AG09319 (cell line): ENCODE measurements around the gene FAM20C.

ENCODE experiments used
- DNase-seq: peaks from one replicate; pipeline ENCODE4 v3.0.0-alpha.2; 2010; ENCODE audit warnings: low read depth; ENCODE audit errors: extremely low read depth
- CTCF ChIP-seq: IDR thresholded peaks from 2 replicates; pipeline ENCODE4 v1.5.1; 2011; ENCODE audit warnings: low read depth, mild to moderate bottlenecking, inconsistent platforms, low read length, moderate library complexity

The FAM20C gene

GRCh38 chr7:216360-217300 lies 24.3 kb downstream of the FAM20C start:
- no peak for TF ChIP-seq CTCF
- no peak for DNase-seq

DNA sequence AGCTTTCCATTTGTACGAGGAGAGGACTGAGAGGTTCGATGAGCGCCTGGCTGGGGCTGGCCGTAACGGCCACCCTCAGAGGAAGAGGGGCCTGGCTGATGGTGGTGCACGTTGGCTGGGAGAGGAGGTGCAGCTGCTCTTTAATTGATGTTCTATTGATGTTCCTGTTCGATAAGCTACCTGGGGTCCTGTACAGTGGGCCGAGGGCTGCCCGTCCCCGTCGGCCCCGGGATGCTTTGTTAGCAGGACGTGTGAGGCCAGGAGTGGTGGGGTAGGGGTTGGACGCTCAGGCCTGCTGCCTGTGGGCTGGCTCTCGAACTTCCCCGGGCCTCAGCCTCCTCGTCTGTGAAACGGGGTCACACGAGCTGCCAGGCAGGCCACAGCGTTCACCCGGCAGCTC lies 25.4 kb downstream of the FAM20C start:
- no peak for DNase-seq

DNA sequence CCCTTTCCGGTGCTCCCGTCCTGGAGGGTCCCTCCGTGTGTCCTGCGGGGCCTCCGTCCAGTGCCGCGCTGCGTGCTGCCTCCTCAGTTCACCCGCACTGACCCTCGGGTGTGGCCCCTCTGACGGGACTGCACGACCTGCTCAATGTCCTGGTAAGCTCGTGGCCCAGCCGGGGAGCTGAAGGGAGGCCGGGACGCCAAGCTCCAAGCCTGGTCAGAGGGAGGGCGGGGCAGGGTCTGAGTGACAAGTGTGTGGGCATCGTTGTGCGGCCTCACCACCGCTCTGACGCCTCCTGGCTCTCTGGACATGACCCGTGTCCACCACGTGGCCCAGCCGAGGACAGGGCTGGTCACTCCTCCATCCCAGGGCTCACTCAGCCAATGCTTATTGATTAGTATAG lies 25.9 kb downstream of the FAM20C start:
- no peak for TF ChIP-seq CTCF

More for the DNA sequence above, 25.4 kb downstream of the FAM20C start:
- no peak for TF ChIP-seq CTCF

DNA sequence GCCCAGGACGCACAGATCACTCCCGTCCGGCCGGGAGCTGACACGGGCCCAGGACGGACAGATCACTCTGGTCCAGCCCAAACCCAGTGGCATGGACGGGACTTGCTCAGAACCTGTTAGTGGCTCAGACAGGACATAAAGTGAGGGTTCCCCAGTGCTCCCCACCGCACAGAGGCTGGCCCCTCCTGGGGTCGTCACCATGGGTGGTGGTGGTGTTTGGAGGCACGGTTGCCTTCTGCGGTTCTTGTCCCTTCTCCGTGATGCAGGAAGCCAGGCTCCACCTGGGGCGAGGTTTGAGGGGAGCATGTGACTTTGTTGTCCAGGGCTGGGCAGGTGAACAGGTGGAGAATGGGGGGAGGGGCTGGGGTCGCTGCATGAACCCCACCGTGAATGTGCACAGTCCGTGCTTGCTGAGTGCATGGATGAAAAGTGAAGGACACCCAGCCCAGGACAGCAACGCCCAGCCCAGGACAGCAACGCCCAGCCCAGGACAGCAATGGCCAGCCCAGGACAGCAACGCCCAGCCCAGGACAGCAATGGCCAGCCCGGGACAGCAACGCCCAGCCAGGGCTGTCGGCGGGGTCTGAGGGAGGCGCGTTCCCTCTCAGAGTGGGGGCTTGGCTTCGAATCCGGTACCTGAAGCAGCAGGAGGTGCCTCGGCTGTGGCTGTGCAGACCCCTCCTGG lies 26.7 kb downstream of the FAM20C start:
- no peak for DNase-seq
- no peak for TF ChIP-seq CTCF

More for the DNA sequence above, 25.9 kb downstream of the FAM20C start:
- no peak for DNase-seq

DNA sequence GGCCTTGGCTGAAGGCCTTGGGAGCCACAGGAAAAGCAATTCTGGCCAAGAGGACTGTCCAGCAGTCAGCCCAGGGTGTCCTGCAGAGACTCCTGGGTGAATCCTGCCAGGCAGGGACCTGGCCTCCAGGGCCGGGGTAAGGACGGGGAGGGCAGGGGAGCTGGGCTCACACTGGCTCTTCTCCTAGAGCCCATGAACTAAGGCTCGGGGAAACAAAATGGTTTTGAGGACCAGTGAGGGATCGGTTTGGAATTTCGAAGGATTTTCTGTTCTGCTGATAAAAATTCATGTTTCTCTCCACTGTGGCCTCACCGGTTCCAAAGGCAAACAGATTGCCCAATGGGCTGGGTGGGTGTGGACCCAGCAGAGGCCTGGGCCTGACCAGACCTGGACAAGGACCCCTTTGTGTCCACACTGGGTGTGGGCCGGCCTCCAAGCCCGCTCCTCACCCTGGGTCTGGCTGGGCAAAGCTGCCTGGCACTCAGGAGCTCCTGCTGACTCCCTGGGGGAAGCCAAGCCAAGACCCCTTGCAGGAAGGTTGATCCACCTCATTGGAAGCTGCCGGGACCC lies 27.3 kb downstream of the FAM20C start:
- no peak for TF ChIP-seq CTCF

GRCh38 chr7:220151-220841 lies 27.9 kb downstream of the FAM20C start:
- no peak for DNase-seq
- TF ChIP-seq CTCF = peak; percentile 7

More for the DNA sequence above, 27.3 kb downstream of the FAM20C start:
- no peak for DNase-seq
